Stimulated activated CD8-positive, alpha-beta memory T cell treated with anti-CD3 and anti-CD28 coated beads, Interleukin-12 subunit alpha, Interleukin-12 subunit beta, amount 100 ng/mL, for 24 hours (primary cell): ENCODE results near the gene GLYATL2.

Experiments used
- DNase-seq: peaks from one replicate; pipeline ENCODE4 v3.0.0-alpha.2; 2020; ENCODE audit errors: extremely low read depth

GLYATL2 gene

GRCh38 chr11:58801302-58801701, 43.2 kb downstream of the GLYATL2 start:
- DNase-seq, result no peak

DNA sequence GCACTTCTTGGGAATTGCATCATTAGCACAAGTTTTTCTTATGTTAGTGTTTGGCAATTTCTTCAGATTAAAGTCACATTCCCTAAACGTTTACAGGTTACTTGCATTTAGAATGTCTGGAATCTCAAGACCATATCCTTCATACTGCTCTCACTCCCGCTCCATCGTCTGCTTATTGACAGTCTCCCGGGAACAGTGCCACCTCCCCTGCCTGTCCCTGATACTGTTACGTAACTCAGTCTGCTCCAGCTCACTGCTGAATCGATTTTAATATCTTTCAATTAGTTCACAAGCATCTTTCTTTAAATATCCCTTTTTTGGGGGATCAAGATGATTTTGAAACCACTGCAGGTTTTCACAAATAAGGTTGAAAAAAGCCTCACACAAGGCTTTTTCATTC, 48.2 kb downstream of the GLYATL2 start:
- no peak for DNase-seq

- DNase-seq, result no peak
Measured at GRCh38 chr11:58788355-58789023, 56.0 kb downstream of the GLYATL2 start.

GRCh38 chr11:58787903-58788302, 56.6 kb downstream of the GLYATL2 start:
- no peak for DNase-seq

DNA sequence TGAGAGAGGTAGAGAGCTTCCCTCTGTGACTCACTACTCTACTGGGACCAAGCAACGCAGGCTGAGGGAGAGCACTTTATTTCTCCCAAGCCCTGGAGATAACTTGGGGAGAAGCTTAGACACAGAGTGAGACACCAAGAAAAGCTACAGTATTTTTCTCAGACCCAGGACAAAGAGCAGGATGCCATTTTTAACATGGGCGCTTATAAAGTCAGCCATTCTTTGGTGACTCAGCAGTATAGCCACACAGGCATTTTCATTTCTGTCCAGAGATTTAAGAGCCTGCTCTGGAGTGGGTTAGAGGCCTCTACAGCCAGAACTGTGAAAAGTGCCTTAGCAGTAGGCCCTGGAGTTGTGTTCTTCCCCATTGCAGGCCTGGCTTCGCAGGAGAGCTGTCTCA, 57.8 kb downstream of the GLYATL2 start:
- no peak for DNase-seq

- no peak for DNase-seq
Measured at GRCh38 chr11:58784995-58785394, 59.5 kb downstream of the GLYATL2 start.
